Heart left ventricle (tissue), 16 donors: ENCODE results near the gene ZER1. TPM values are rescaled to one million over a fixed set of nuclear protein-coding genes. Genes with fewer than 3 reads are reported as not detected.
"Not testable (repeated sequence)": the region's sequence is repeated elsewhere in the genome, so short reads cannot be mapped to it uniquely, and the experiment has no call there.

Experiments used
- ATAC-seq, 4 donors: fragments of 200-7000 bp; cut with Tn5 transposase; one replicate each; pipeline ENCODE4 v1.9.1; 2020 to 2022; ENCODE audit warnings: moderate library complexity in 4 of 4, mild to moderate bottlenecking in 3 of 4, moderate number of reproducible peaks in 1 of 4
- DNase-seq, 5 donors: peaks; one replicate each; pipeline ENCODE4 v3.0.0-alpha.2; 2020
- H3K27ac ChIP-seq, 12 donors: fragments of 200-600 bp; sonication (generic) in 4 of 12; one replicate each; pipeline versions ENCODE4 v1.5.0 to v1.8.0; 2016 to 2022; ENCODE audit warnings: mild to moderate bottlenecking in 2 of 12
- H3K27me3 ChIP-seq, 9 donors: fragments of 200-600 bp; sonication (generic) in 2 of 9; one replicate each; pipeline versions ENCODE4 v1.5.1 to v1.8.0; 2016 to 2022; ENCODE audit warnings: mild to moderate bottlenecking in 3 of 9
- H3K36me3 ChIP-seq, 9 donors: fragments of 200-600 bp; sonication (generic) in 2 of 9; one replicate each; pipeline versions ENCODE4 v1.5.0 to v1.8.0; 2018 to 2022; ENCODE audit warnings: mild to moderate bottlenecking in 2 of 9
- H3K4me1 ChIP-seq, 12 donors: fragments of 200-600 bp; sonication (generic) in 4 of 12; one replicate each; pipeline versions ENCODE4 v1.5.0 to v1.8.0; 2016 to 2022; ENCODE audit warnings: mild to moderate bottlenecking in 3 of 12
- H3K4me3 ChIP-seq, 12 donors: fragments of 200-600 bp; sonication (generic) in 4 of 12; one replicate each; pipeline versions ENCODE4 v1.5.0 to v1.8.0; 2017 to 2022; ENCODE audit warnings: mild to moderate bottlenecking in 9 of 12, moderate library complexity in 4 of 12
- H3K9me3 ChIP-seq, 12 donors: fragments of 200-600 bp; sonication (generic) in 4 of 12; one replicate each; pipeline versions ENCODE4 v1.5.0 to v1.8.0; 2016 to 2022; ENCODE audit warnings: mild to moderate bottlenecking in 1 of 12
- CTCF ChIP-seq, 12 donors: fragments of 200-600 bp; sonication (generic) in 4 of 12; IDR thresholded peaks; one replicate each; pipeline versions ENCODE4 v1.5.0 to v1.8.0; 2018 to 2022; ENCODE audit warnings: antibody characterized with exemption in 12 of 12, mild to moderate bottlenecking in 5 of 12
- POLR2A ChIP-seq, 2 donors: fragments of 450-650 bp; IDR thresholded peaks; one replicate each; pipeline ENCODE4 v1.6.1; 2017; ENCODE audit warnings: antibody characterized with exemption in 2 of 2, mild to moderate bottlenecking in 2 of 2, moderate library complexity in 2 of 2
- WGBS, 4 donors: extraction: QIAGEN DNeasy Blood & Tissue Kit in 2 of 4; methylation state at CpG; one replicate each; pipeline versions ENCODE4 v1.1.5 to v1.1.7; 2013 to 2018; 5-methylcytosine and 5-hydroxymethylcytosine counted together
- intact Hi-C, 10 donors: fragments of 100-400 bp; cut with DNase I; formaldehyde crosslinking; loops; one replicate each; pipeline versions ENCODE4 v1.11.1 to v1.14.2; 2022
- polyA plus RNA-seq, 2 donors: library from polyadenylated mRNA; stranded (reverse); fragments of 200-250 nt; gene quantifications; one replicate each; pipeline ENCODE4 v1.2.3, GENCODE V29; 2013
- total RNA-seq, 9 donors: library from RNA; depleted of rRNA in 2 of 9; stranded (reverse); fragments of >200 nt in 2 of 9; fragmentation: NEBNext Ultra II Directional in 3 of 9; extraction: Animal tissue kit (Norgen Biotek cat#: 25700) in 3 of 9; gene quantifications; one replicate each; pipeline versions ENCODE4 v1.1.0 to v1.2.4, GENCODE V29; 2016 to 2023
- donor health status: ischemic (EF 13 %, LVEDD 7.1; RV severe dilation, severe dysfunction).
- donor health status: healthy with polysubstance abuse.
- donor health status: DM: no; HTN: yes; CAD: no.
- donor health status: DM: no; HTN: no; CAD: no.
- donor health status: ischemic (EF 25% LVEDD 6.9; RV normal size, moderate dysfunction).
- donor health status: ischemic (EF 25% LVEDD 5.7; RV mildly dilated, moderate dysfunction).
- donor health status: healthy.
- donor health status: DM: yes; HTN: yes; CAD: no.
- donor health status: ischemic (EF 35%, LVEDD 5.7; RV mildly dilated, moderate dysfunction).
- donor health status: nonischemic (EF 11% LVEDD 7.7; RV severe dilation, severe dysfunction).
- donor health status: DM: yes; HTN: yes; CAD: no.
- donor health status: PGD.
- donor health status: ischemic (EF 29% LVEDD 5.4; RV normal size, mild dysfunction).
- donor health status: nonischemic (EF 23%, LVEDD 6.1; RV moderate dilation, normal function).

The ZER1 gene
- total and polyA plus RNA-seq, 11 donors = 32.4 to 163 (median 59.6) TPM

- TF ChIP-seq CTCF (IDR thresholded peaks at IDR 0.05) (no peak), POLR2A (IDR thresholded peaks at IDR 0.05) (no peak)
- ATAC-seq = no peak
- WGBS, 4 donors = 81 to 84% (median 83%) methylated on average over 7 of the region's 7 CpGs
Measured at GRCh38 chr9:128781187-128782070, 9.7 kb upstream of the ZER1 start.

GRCh38 chr9:128780093-128780492 lies 8.4 kb upstream of the ZER1 start:
- H3K4me3 ChIP-seq, H3K27ac ChIP-seq, intact Hi-C loops, ATAC-seq, DNase-seq, H3K27me3 ChIP-seq, H3K36me3 ChIP-seq: not testable (repeated sequence)
- H3K4me1 ChIP-seq = peaks cover 0 to 11% (median 0%) of the 10 kb centered on the region in 12 donors
- 93 to 100% (median 95%) methylated on average over 2 to 27 of the region's 27 CpGs for WGBS, 4 donors
- H3K9me3 ChIP-seq = peaks cover 0 to 19% (median 0%) of the 10 kb centered on the region in 12 donors

More at GRCh38 chr9:128781187-128782070, 9.7 kb upstream of the ZER1 start:
- intact Hi-C loops = no loop called here
- DNase-seq = no peak
- Histone ChIP-seq H3K9me3 (peaks cover 0 to 11% (median 0%) of the 10 kb centered on the region in 12 donors), H3K4me3 (no peak overlapping the region), H3K36me3 (no peaks in the 10 kb centered on the region), H3K4me1 (peaks cover 0 to 12% (median 1%) of the 10 kb centered on the region in 12 donors), H3K27ac (no peak overlapping the region), H3K27me3 (no peaks in the 10 kb centered on the region)

GRCh38 chr9:128774804-128775203 lies 3.1 kb upstream of the ZER1 start:
- Histone ChIP-seq H3K9me3 (peaks cover 0 to 10% (median 0%) of the 10 kb centered on the region in 12 donors), H3K4me1 (peaks cover 0 to 21% (median 16%) of the 10 kb centered on the region in 12 donors), H3K36me3 (no peaks in the 10 kb centered on the region), H3K4me3 (no peak overlapping the region), H3K27me3 (no peaks in the 10 kb centered on the region), H3K27ac (no peak overlapping the region)
- WGBS, 4 donors = 91 to 97% (median 93%) methylated on average over 1 of the region's 1 CpG
- intact Hi-C loops = loop anchor here in 1 of 10 donors (5.0 kb wide), 1 partner anchor 73 kb away; the partner anchor contains the start of gene PKN3
- TF ChIP-seq POLR2A (IDR thresholded peaks at IDR 0.05) (no peak), CTCF (IDR thresholded peaks at IDR 0.05) (no peak)
- no peak for ATAC-seq
- no peak for DNase-seq

GRCh38 chr9:128773049-128773448 lies 1.3 kb upstream of the ZER1 start:
- H3K36me3 ChIP-seq = peaks cover 0 to under 1% (median 0%) of the 10 kb centered on the region in 9 donors
- intact Hi-C loops = loop anchor here in 4 of 10 donors (1.0 to 5.0 kb wide), 3 partner anchors 12 to 71 kb away; partner anchors contain the start of genes TBC1D13 (in 3 of the 4) and PKN3 (in 1 of the 4)
- ATAC-seq = no peak
- no peak overlapping the region for H3K4me3 ChIP-seq
- no peaks in the 10 kb centered on the region for H3K27me3 ChIP-seq
- DNase-seq = no peak
- WGBS, 4 donors = 88 to 92% (median 90%) methylated on average over 5 of the region's 5 CpGs
- H3K4me1 ChIP-seq = peaks cover 0 to 33% (median 21%) of the 10 kb centered on the region in 12 donors
- TF ChIP-seq CTCF (IDR thresholded peaks at IDR 0.05) = no peak
- no peak for TF ChIP-seq POLR2A (IDR thresholded peaks at IDR 0.05)
- H3K27ac ChIP-seq = no peak overlapping the region
- peaks cover 0 to 10% (median 0%) of the 10 kb centered on the region in 12 donors for H3K9me3 ChIP-seq
